ENCODE results near the gene TMEM119. TPM values are rescaled to one million over a fixed set of nuclear protein-coding genes. Genes with fewer than 3 reads are reported as not detected.

The TMEM119 gene
- polyA plus RNA-seq, 1 of the 3 experiments (the other 2 are of a cell fraction), result 25.7 TPM

- no peak for DNase-seq
- POLR2A ChIA-PET, result no interaction called here
- H3K4me1 ChIP-seq (ENCODE audit: control insufficient read depth in 1 of 2, insufficient read depth in 2 of 2, low read depth in 1 of 2, low read length in 1 of 2), result peaks cover 7 to 12% of the 10 kb centered on the region in 2 experiments; a peak in 3 of 4 replicates
These were observed 15.7 kb upstream of the TMEM119 start for GRCh38 chr12:108613548-108613947.

GRCh38 chr12:108612788-108613282 is 15.0 kb upstream of the TMEM119 start:
- Histone ChIP-seq H3K9ac (no peak overlapping the region), H4K20me1 (ENCODE audit: insufficient read depth) (no peaks in the 10 kb centered on the region), H3K27me3 (ENCODE audit: insufficient read depth) (no peaks in the 10 kb centered on the region), H3K36me3 (replicated peaks in 1 of 2; ENCODE audit: control insufficient read depth in 1 of 2, insufficient read depth in 2 of 2, low read length in 1 of 2) (no peaks in the 10 kb centered on the region), H3K79me2 (ENCODE audit: insufficient read depth) (no peaks in the 10 kb centered on the region), H2AFZ (ENCODE audit: low read depth) (no peak overlapping the region), H3K27ac (ENCODE audit: low read depth in 2 of 2, low read length in 1 of 2) (peak overlapping the region in 1 of 2 experiments; percentile 61; a peak in 1 of 4 replicates), H3F3A (replicated peaks; ENCODE audit: insufficient read depth) (peaks cover 6% of the 10 kb centered on the region), H3K4me3 (ENCODE audit: low read depth in 2 of 2, low read length in 1 of 2) (no peak overlapping the region), H3K9me2 (no peaks in the 10 kb centered on the region), H3K4me1 (ENCODE audit: control insufficient read depth in 1 of 2, insufficient read depth in 2 of 2, low read depth in 1 of 2, low read length in 1 of 2) (peaks cover 7 to 12% of the 10 kb centered on the region in 2 experiments; a peak in 3 of 4 replicates), H3K9me3 (no peaks in the 10 kb centered on the region), H3K4me2 (no peak overlapping the region)
- 88% methylated on average over 5 of the region's 8 CpGs for WGBS (ENCODE audit: low lambda C conversion rate)
- ChIA-PET CTCF (interaction anchor here (0.6 to 19.2 kb wide), 2 partner anchors 46 to 192 kb away, joined by 3 to 503 read pairs; partner anchors contain the start of genes ISCU and SART3), POLR2A (no interaction called here)
- DNase-seq, result no peak
- no peak for TF ChIP-seq CTCF (IDR thresholded peaks at IDR 0.05)
- no peak for TF ChIP-seq JUND (IDR thresholded peaks at IDR 0.05)
- TF ChIP-seq RFX5 (IDR thresholded peaks at IDR 0.05; ENCODE audit: low read length), result no peak
- no peak for TF ChIP-seq ZBTB33 (IDR thresholded peaks at IDR 0.05; ENCODE audit: borderline replicate concordance, low read depth)
- TF ChIP-seq REST (IDR thresholded peaks at IDR 0.05; ENCODE audit: low read depth, low read length), result no peak
- no peak for TF ChIP-seq GATA2 (CRISPR knock-in tag; IDR thresholded peaks at IDR 0.05)
- no peak for TF ChIP-seq NRF1 (IDR thresholded peaks at IDR 0.05; ENCODE audit: low read depth, low read length)
- TF ChIP-seq SMC3 (IDR thresholded peaks at IDR 0.05; ENCODE audit: low read depth, low read length), result no peak
- TF ChIP-seq POLR2AphosphoS5 (IDR thresholded peaks at IDR 0.05; ENCODE audit: low read depth, low read length), result no peak
- no peak for TF ChIP-seq MAX (IDR thresholded peaks at IDR 0.05; ENCODE audit: low read depth)
- TF ChIP-seq TCF12 (IDR thresholded peaks at IDR 0.05), result no peak
- no peak for TF ChIP-seq SIN3A (IDR thresholded peaks at IDR 0.05; ENCODE audit: borderline replicate concordance, low read depth, low read length)
- TF ChIP-seq RAD21 (IDR thresholded peaks at IDR 0.05; ENCODE audit: low read length), result no peak
- TF ChIP-seq USF2 (IDR thresholded peaks at IDR 0.05; ENCODE audit: borderline replicate concordance, low read depth, low read length), result no peak

More at GRCh38 chr12:108613548-108613947, 15.7 kb upstream of the TMEM119 start:
- 58% methylated on average over 8 of the region's 9 CpGs for WGBS (ENCODE audit: low lambda C conversion rate)
- Histone ChIP-seq H3K27me3 (ENCODE audit: insufficient read depth) (no peaks in the 10 kb centered on the region), H3K9me3 (no peaks in the 10 kb centered on the region), H3K27ac (ENCODE audit: low read depth in 2 of 2, low read length in 1 of 2) (no peak overlapping the region), H3K4me3 (ENCODE audit: low read depth in 2 of 2, low read length in 1 of 2) (no peak overlapping the region), H3K9me2 (no peaks in the 10 kb centered on the region), H4K20me1 (ENCODE audit: insufficient read depth) (no peaks in the 10 kb centered on the region), H3K4me2 (no peak overlapping the region), H3F3A (replicated peaks; ENCODE audit: insufficient read depth) (peaks cover 6% of the 10 kb centered on the region), H3K36me3 (replicated peaks in 1 of 2; ENCODE audit: control insufficient read depth in 1 of 2, insufficient read depth in 2 of 2, low read length in 1 of 2) (no peaks in the 10 kb centered on the region), H3K79me2 (ENCODE audit: insufficient read depth) (no peaks in the 10 kb centered on the region), H2AFZ (ENCODE audit: low read depth) (no peak overlapping the region), H3K9ac (no peak overlapping the region)
- CTCF ChIA-PET, result interaction anchor here (19.2 kb wide), 1 partner anchor 47 kb away, joined by 503 read pairs; the partner anchor contains the start of genes ISCU and SART3
- TF ChIP-seq TAF1 (IDR thresholded peaks at IDR 0.05; ENCODE audit: borderline replicate concordance, low read depth, low read length) (no peak), RXRA (IDR thresholded peaks at IDR 0.05; ENCODE audit: borderline replicate concordance, low read depth) (no peak), GABPA (IDR thresholded peaks at IDR 0.05; ENCODE audit: low read depth) (no peak), RAD21 (IDR thresholded peaks at IDR 0.05; ENCODE audit: low read length) (no peak), CHD2 (IDR thresholded peaks at IDR 0.05; ENCODE audit: low read length, partially characterized antibody) (no peak), NRF1 (IDR thresholded peaks at IDR 0.05; ENCODE audit: low read depth, low read length) (no peak), YY1 (IDR thresholded peaks at IDR 0.05; ENCODE audit: low read depth) (no peak), JUND (IDR thresholded peaks at IDR 0.05) (no peak), MAX (IDR thresholded peaks at IDR 0.05; ENCODE audit: low read depth) (no peak), FOXM1 (IDR thresholded peaks at IDR 0.05; ENCODE audit: low read depth) (no peak), POLR2AphosphoS5 (IDR thresholded peaks at IDR 0.05; ENCODE audit: low read depth, low read length) (no peak), FOSL2 (IDR thresholded peaks at IDR 0.05; ENCODE audit: borderline replicate concordance, low read depth) (no peak)
